Liver (tissue), 9 donors: Measurements from ENCODE around the gene SARDH. TPM values are rescaled to one million over a fixed set of nuclear protein-coding genes. Genes with fewer than 3 reads are reported as not detected.

ENCODE experiments used
- DNase-seq: peaks from one replicate; pipeline ENCODE4 v3.0.0-alpha.2; 2017; ENCODE audit warnings: low spot score
- H3K27ac ChIP-seq, 2 donors: one replicate each; pipeline ENCODE4 v1.7.0; 2013; ENCODE audit warnings: inconsistent platforms in 2 of 2, low read length in 2 of 2, control low read depth in 1 of 2, low read depth in 1 of 2, mild to moderate bottlenecking in 1 of 2
- H3K27me3 ChIP-seq, 4 donors: one replicate each; pipeline versions ENCODE4 v1.6.1 to v1.7.0; 2013; ENCODE audit warnings: low read length in 3 of 4, inconsistent platforms in 1 of 4, mild to moderate bottlenecking in 1 of 4, moderate library complexity in 1 of 4; ENCODE audit not compliant: control insufficient read depth in 4 of 4, insufficient read depth in 4 of 4
- H3K36me3 ChIP-seq, 4 donors: one replicate each; pipeline versions ENCODE4 v1.6.1 to v1.7.0; 2013; ENCODE audit warnings: low read length in 3 of 4, mild to moderate bottlenecking in 3 of 4, low read depth in 1 of 4, moderate library complexity in 1 of 4; ENCODE audit not compliant: control insufficient read depth in 4 of 4, insufficient read depth in 3 of 4
- H3K4me1 ChIP-seq, 4 donors: one replicate each; pipeline versions ENCODE4 v1.6.1 to v1.7.0; 2013; ENCODE audit warnings: low read length in 3 of 4, mild to moderate bottlenecking in 3 of 4, moderate library complexity in 1 of 4; ENCODE audit not compliant: control insufficient read depth in 4 of 4, insufficient read depth in 4 of 4
- H3K4me3 ChIP-seq, 3 donors: one replicate each; pipeline versions ENCODE4 v1.6.1 to v1.7.0; 2013; ENCODE audit warnings: low read length in 3 of 3, control low read depth in 1 of 3, low read depth in 1 of 3, mild to moderate bottlenecking in 1 of 3
- H3K9ac ChIP-seq, 2 donors: one replicate each; pipeline ENCODE4 v1.7.0; 2013; ENCODE audit warnings: low read length in 2 of 2, mild to moderate bottlenecking in 2 of 2, moderate library complexity in 2 of 2, control low read depth in 1 of 2, low read depth in 1 of 2
- H3K9me3 ChIP-seq, 4 donors: one replicate each; pipeline versions ENCODE4 v1.6.1 to v1.7.0; 2013; ENCODE audit warnings: low read length in 3 of 4; ENCODE audit not compliant: control insufficient read depth in 4 of 4
- EGR1 ChIP-seq, 2 donors: IDR thresholded peaks; 2 replicates each; pipeline ENCODE4 v1.6.1; 2016 to 2018; ENCODE audit warnings: antibody characterized with exemption in 2 of 2, low read depth in 2 of 2
- FOXA1 ChIP-seq: IDR thresholded peaks from 2 replicates; pipeline ENCODE4 v1.6.1; 2016; ENCODE audit warnings: antibody characterized with exemption
- FOXA2 ChIP-seq: IDR thresholded peaks from 2 replicates; pipeline ENCODE4 v1.6.1; 2016; ENCODE audit warnings: antibody characterized with exemption
- GABPA ChIP-seq, 2 donors: IDR thresholded peaks in 1 of 2; conservative IDR thresholded peaks in 1 of 2; 2 replicates each; pipeline ENCODE4 v1.6.1; 2016; ENCODE audit warnings: antibody characterized with exemption in 2 of 2, mild to moderate bottlenecking in 1 of 2, moderate library complexity in 1 of 2
- HNF4A ChIP-seq, 2 donors: conservative IDR thresholded peaks; 2 replicates each; pipeline ENCODE4 v1.6.1; 2016; ENCODE audit warnings: antibody characterized with exemption in 2 of 2, mild to moderate bottlenecking in 2 of 2
- HNF4G ChIP-seq: IDR thresholded peaks from 2 replicates; pipeline ENCODE4 v1.6.1; 2016; ENCODE audit warnings: antibody characterized with exemption
- NR2F2 ChIP-seq: IDR thresholded peaks from 2 replicates; pipeline ENCODE4 v1.6.1; 2016; ENCODE audit warnings: antibody characterized with exemption
- RAD21 ChIP-seq, 2 donors: IDR thresholded peaks; 2 replicates each; pipeline ENCODE4 v1.6.1; 2016; ENCODE audit warnings: antibody characterized with exemption in 2 of 2, mild to moderate bottlenecking in 2 of 2
- RXRA ChIP-seq, 2 donors: IDR thresholded peaks; 2 replicates each; pipeline ENCODE4 v1.6.1; 2017 to 2018; ENCODE audit warnings: antibody characterized with exemption in 2 of 2, mild to moderate bottlenecking in 1 of 2
- SP1 ChIP-seq: IDR thresholded peaks from 2 replicates; pipeline ENCODE4 v1.6.1; 2018; ENCODE audit warnings: antibody characterized with exemption, mild to moderate bottlenecking
- TAF1 ChIP-seq: conservative IDR thresholded peaks from 2 replicates; pipeline ENCODE4 v1.6.1; 2016; ENCODE audit warnings: antibody characterized with exemption, mild to moderate bottlenecking
- YY1 ChIP-seq: IDR thresholded peaks from 2 replicates; pipeline ENCODE4 v1.6.1; 2016; ENCODE audit warnings: antibody characterized with exemption, mild to moderate bottlenecking
- WGBS: extraction: QIAGEN DNeasy Blood & Tissue Kit; methylation state at CpG from one replicate; pipeline ENCODE4 v1.1.7; 2013; 5-methylcytosine and 5-hydroxymethylcytosine counted together
- polyA plus RNA-seq, 2 donors: library from polyadenylated mRNA; stranded (reverse) in 1 of 2; unstranded in 1 of 2; fragments of 200-250 nt in 1 of 2; fragments of >200 nt in 1 of 2; fragmentation: Nextera tagmentation in 1 of 2; extraction: Ambion mirVana in 1 of 2; gene quantifications; one replicate each; pipeline versions ENCODE4 v1.2.1 to v1.2.3, GENCODE V29; 2013 to 2015
- total RNA-seq, 2 donors: library from RNA; depleted of rRNA; stranded (reverse); fragments of >200 nt; gene quantifications; one replicate each; pipeline ENCODE4 v1.2.3, GENCODE V29; 2014
- TF ChIP-seq, protein P1 (sequence below): IDR thresholded peaks from 2 replicates; pipeline ENCODE4 v1.6.1; 2016; ENCODE audit warnings: antibody characterized with exemption
- TF ChIP-seq, protein P2 (sequence below): IDR thresholded peaks from 2 replicates; pipeline ENCODE4 v1.6.1; 2016; ENCODE audit warnings: antibody characterized with exemption
- TF ChIP-seq, protein P3 (sequence below): IDR thresholded peaks from 2 replicates; pipeline ENCODE4 v1.6.1; 2016; ENCODE audit warnings: antibody characterized with exemption, mild to moderate bottlenecking
- TF ChIP-seq, protein P4 (sequence below): fragments of 150-350 bp; IDR thresholded peaks from 2 replicates; pipeline ENCODE4 v1.5.1; 2017; ENCODE audit warnings: improper control_type of control experiment, low read depth, low read length; ENCODE audit not compliant: missing input control
- donor health status: healthy.
- donor health status: healthy.
- donor health status: healthy.
- donor health status: healthy.
- donor health status: healthy.

SARDH gene
- total and polyA plus RNA-seq, 4 donors: 53.7 to 291 (median 63.4) TPM

DNA sequence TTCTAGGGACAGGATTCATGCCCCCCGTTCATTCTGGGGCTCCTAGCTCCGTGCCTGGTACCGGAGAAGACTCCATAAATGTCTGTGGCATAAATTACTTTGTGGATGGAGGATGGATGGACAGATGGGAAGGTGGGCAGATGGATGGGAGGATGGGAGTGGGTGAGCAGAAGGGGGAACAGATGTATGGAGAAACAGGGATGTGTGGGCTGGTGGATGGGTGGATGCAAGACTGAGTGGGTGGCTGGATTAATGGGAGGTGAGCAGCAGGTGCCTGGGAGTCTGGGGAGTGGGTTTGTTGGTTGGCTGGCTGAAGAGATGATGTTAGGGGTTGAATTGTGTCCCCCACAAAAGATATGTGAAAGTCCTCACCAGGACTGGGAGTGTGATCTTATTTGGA, 43.5 kb downstream of the SARDH start:
- Histone ChIP-seq H3K4me3 (no peak overlapping the region), H3K4me1 (peaks cover 0 to 3% (median 0%) of the 10 kb centered on the region in 4 donors), H3K9ac (no peak overlapping the region), H3K27ac (no peak overlapping the region), H3K9me3 (no peaks in the 10 kb centered on the region), H3K27me3 (no peaks in the 10 kb centered on the region), H3K36me3 (peaks cover 3 to 50% (median 20%) of the 10 kb centered on the region in 4 donors)
- TF ChIP-seq FOXA1 (no peak), YY1 (no peak), RXRA (IDR thresholded peaks at IDR 0.05) (no peak), RAD21 (IDR thresholded peaks at IDR 0.05) (no peak), GABPA (IDR thresholded peaks at IDR 0.05 in 1 of 2, conservative IDR thresholded peaks at IDR 0.05 in 1 of 2) (no peak), SP1 (no peak), FOXA2 (no peak)
- TF ChIP-seq, protein P1, sequence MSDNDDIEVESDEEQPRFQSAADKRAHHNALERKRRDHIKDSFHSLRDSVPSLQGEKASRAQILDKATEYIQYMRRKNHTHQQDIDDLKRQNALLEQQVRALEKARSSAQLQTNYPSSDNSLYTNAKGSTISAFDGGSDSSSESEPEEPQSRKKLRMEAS: no peak
- TF ChIP-seq, protein P2, sequence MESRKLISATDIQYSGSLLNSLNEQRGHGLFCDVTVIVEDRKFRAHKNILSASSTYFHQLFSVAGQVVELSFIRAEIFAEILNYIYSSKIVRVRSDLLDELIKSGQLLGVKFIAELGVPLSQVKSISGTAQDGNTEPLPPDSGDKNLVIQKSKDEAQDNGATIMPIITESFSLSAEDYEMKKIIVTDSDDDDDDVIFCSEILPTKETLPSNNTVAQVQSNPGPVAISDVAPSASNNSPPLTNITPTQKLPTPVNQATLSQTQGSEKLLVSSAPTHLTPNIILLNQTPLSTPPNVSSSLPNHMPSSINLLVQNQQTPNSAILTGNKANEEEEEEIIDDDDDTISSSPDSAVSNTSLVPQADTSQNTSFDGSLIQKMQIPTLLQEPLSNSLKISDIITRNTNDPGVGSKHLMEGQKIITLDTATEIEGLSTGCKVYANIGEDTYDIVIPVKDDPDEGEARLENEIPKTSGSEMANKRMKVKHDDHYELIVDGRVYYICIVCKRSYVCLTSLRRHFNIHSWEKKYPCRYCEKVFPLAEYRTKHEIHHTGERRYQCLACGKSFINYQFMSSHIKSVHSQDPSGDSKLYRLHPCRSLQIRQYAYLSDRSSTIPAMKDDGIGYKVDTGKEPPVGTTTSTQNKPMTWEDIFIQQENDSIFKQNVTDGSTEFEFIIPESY: no peak
- TF ChIP-seq, protein P3, sequence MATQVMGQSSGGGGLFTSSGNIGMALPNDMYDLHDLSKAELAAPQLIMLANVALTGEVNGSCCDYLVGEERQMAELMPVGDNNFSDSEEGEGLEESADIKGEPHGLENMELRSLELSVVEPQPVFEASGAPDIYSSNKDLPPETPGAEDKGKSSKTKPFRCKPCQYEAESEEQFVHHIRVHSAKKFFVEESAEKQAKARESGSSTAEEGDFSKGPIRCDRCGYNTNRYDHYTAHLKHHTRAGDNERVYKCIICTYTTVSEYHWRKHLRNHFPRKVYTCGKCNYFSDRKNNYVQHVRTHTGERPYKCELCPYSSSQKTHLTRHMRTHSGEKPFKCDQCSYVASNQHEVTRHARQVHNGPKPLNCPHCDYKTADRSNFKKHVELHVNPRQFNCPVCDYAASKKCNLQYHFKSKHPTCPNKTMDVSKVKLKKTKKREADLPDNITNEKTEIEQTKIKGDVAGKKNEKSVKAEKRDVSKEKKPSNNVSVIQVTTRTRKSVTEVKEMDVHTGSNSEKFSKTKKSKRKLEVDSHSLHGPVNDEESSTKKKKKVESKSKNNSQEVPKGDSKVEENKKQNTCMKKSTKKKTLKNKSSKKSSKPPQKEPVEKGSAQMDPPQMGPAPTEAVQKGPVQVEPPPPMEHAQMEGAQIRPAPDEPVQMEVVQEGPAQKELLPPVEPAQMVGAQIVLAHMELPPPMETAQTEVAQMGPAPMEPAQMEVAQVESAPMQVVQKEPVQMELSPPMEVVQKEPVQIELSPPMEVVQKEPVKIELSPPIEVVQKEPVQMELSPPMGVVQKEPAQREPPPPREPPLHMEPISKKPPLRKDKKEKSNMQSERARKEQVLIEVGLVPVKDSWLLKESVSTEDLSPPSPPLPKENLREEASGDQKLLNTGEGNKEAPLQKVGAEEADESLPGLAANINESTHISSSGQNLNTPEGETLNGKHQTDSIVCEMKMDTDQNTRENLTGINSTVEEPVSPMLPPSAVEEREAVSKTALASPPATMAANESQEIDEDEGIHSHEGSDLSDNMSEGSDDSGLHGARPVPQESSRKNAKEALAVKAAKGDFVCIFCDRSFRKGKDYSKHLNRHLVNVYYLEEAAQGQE: no peak
- WGBS: 83% methylated on average over 3 of the region's 3 CpGs
- no peak for DNase-seq

DNA sequence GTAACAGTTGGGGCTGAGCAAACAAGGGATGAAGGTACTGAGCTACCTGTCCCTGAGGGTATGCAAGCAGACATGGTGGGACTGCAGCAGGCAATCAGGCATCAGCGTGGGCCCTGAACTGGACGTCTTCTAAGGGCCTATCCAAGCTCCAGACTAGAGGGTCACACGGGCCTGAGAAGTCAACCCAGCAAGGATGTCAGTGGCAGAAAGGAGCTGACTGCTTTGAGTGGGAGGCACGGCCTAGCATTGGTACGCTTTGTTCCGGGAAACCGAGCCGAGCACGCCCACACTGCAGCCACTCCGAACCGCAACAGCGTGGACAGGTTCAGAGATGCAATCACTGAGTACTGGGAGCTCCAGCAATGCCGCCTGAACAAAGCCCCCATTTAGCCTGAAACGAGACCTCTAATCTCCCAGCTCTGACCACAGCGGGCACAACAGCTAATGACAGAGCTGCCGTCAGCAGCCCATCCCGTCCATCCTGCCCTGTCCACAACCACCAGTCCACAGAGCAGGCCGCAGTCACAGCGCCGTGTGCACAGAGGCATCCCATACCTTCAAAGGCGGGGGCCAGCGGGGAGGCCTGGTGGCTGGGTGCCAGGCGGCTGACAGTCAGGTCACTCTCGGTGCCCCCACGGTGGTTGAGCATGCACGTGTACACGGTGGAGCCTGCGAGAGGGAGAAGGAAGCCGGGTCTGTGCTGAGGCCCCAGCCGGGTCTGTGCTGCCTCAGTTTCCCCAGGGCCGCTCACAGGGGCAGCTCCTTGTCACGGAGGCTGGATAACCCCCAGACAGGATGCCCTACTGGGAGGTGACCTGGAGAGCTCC, 44.2 kb downstream of the SARDH start:
- H3K9me3 ChIP-seq: no peaks in the 10 kb centered on the region
- WGBS: 88% methylated on average over 32 of the region's 32 CpGs
- no peak for TF ChIP-seq SP1
- no peak for TF ChIP-seq EGR1 (IDR thresholded peaks at IDR 0.05; ENCODE audit: low read depth in 2 of 2)
- no peak for TF ChIP-seq NR2F2
- TF ChIP-seq TAF1: no peak
- TF ChIP-seq, protein P2: no peak
- TF ChIP-seq FOXA2: no peak
- no peak for TF ChIP-seq RAD21 (IDR thresholded peaks at IDR 0.05)
- TF ChIP-seq, protein P1: no peak
- no peak for TF ChIP-seq FOXA1
- TF ChIP-seq GABPA (IDR thresholded peaks at IDR 0.05 in 1 of 2, conservative IDR thresholded peaks at IDR 0.05 in 1 of 2): no peak
- TF ChIP-seq, protein P3: no peak
- TF ChIP-seq YY1: no peak
- TF ChIP-seq, protein P4, sequence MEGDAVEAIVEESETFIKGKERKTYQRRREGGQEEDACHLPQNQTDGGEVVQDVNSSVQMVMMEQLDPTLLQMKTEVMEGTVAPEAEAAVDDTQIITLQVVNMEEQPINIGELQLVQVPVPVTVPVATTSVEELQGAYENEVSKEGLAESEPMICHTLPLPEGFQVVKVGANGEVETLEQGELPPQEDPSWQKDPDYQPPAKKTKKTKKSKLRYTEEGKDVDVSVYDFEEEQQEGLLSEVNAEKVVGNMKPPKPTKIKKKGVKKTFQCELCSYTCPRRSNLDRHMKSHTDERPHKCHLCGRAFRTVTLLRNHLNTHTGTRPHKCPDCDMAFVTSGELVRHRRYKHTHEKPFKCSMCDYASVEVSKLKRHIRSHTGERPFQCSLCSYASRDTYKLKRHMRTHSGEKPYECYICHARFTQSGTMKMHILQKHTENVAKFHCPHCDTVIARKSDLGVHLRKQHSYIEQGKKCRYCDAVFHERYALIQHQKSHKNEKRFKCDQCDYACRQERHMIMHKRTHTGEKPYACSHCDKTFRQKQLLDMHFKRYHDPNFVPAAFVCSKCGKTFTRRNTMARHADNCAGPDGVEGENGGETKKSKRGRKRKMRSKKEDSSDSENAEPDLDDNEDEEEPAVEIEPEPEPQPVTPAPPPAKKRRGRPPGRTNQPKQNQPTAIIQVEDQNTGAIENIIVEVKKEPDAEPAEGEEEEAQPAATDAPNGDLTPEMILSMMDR: no peak
- no peak for TF ChIP-seq RXRA (IDR thresholded peaks at IDR 0.05)
- TF ChIP-seq HNF4G: no peak
- no peak for TF ChIP-seq HNF4A (conservative IDR thresholded peaks at IDR 0.05)
- H3K36me3 ChIP-seq: peaks cover 9 to 57% (median 23%) of the 10 kb centered on the region in 4 donors
- H3K4me1 ChIP-seq: peaks cover 0 to 3% (median 0%) of the 10 kb centered on the region in 4 donors
- H3K27me3 ChIP-seq: no peaks in the 10 kb centered on the region
- H3K27ac ChIP-seq: no peak overlapping the region
- no peak overlapping the region for H3K4me3 ChIP-seq
- no peak for DNase-seq
- no peak overlapping the region for H3K9ac ChIP-seq
